NCI-H1105 (cell line): ENCODE data around the gene DPEP3.
"Not testable (repeated sequence)": the region's sequence is repeated elsewhere in the genome, so short reads cannot be mapped to it uniquely, and the experiment has no call there.

Experiments used
- DNase-seq: peaks from one replicate; lab custom pipeline; 2025; lab: John Stamatoyannopoulos, UW

Gene DPEP3

GRCh38 chr16:67994040-67994408 lies 13.7 kb upstream of the DPEP3 start:
- not testable (repeated sequence) for DNase-seq

- peak; percentile 40 for DNase-seq
Measured at GRCh38 chr16:67993207-67994039, 13.1 kb upstream of the DPEP3 start.

- no peak for DNase-seq
Measured at GRCh38 chr16:67992661-67993206, 12.4 kb upstream of the DPEP3 start.

- no peak for DNase-seq
Measured at GRCh38 chr16:67990018-67990386, 9.7 kb upstream of the DPEP3 start.

GRCh38 chr16:67989322-67990017 lies 9.2 kb upstream of the DPEP3 start:
- DNase-seq = no peak

GRCh38 chr16:67988675-67989074 lies 8.4 kb upstream of the DPEP3 start:
- no peak for DNase-seq

GRCh38 chr16:67987460-67988160 lies 7.3 kb upstream of the DPEP3 start:
- DNase-seq = no peak

- no peak for DNase-seq
Measured at GRCh38 chr16:67986949-67987348, 6.7 kb upstream of the DPEP3 start.

- no peak for DNase-seq
Measured at GRCh38 chr16:67982011-67982696, 1.9 kb upstream of the DPEP3 start.

GRCh38 chr16:67977469-67978227 lies 2.7 kb downstream of the DPEP3 start:
- no peak for DNase-seq

- no peak for DNase-seq
Measured at GRCh38 chr16:67977005-67977404, 3.3 kb downstream of the DPEP3 start.

GRCh38 chr16:67976205-67976604 lies 4.1 kb downstream of the DPEP3 start:
- no peak for DNase-seq

GRCh38 chr16:67975321-67976105 lies 4.8 kb downstream of the DPEP3 start:
- DNase-seq = no peak

- DNase-seq = not testable (repeated sequence)
Measured at GRCh38 chr16:67972285-67972684, 8.0 kb downstream of the DPEP3 start.

- no peak for DNase-seq
Measured at GRCh38 chr16:67971111-67971510, 9.2 kb downstream of the DPEP3 start.

- no peak for DNase-seq
Measured at GRCh38 chr16:67969254-67970039, 10.9 kb downstream of the DPEP3 start.

- peak; percentile 41 for DNase-seq
Measured at GRCh38 chr16:67968400-67969253, 11.7 kb downstream of the DPEP3 start, which contains the start of gene SLC12A4. SLC12A4 (minus strand) TSS chr16:67968637; CDS start chr16:67968553, 84 bp downstream.

GRCh38 chr16:67967958-67968399 lies 12.3 kb downstream of the DPEP3 start:
- DNase-seq = no peak
